SW 1271 (cell line): ENCODE data around the gene TFRC.
"Not testable (repeated sequence)": the region's sequence is repeated elsewhere in the genome, so short reads cannot be mapped to it uniquely, and the experiment has no call there.

Experiments used
- DNase-seq, 2 experiments: peaks; one replicate each; lab custom pipeline; 2025; lab: John Stamatoyannopoulos, UW

Gene TFRC

GRCh38 chr3:196004359-196005052 is 77.4 kb downstream of the TFRC start:
- DNase-seq = not testable (repeated sequence)

GRCh38 chr3:196003611-196004010 is 78.3 kb downstream of the TFRC start:
- DNase-seq = no peak

GRCh38 chr3:196002721-196003120 is 79.2 kb downstream of the TFRC start:
- not testable (repeated sequence) for DNase-seq

GRCh38 chr3:196001240-196001639 is 80.7 kb downstream of the TFRC start:
- DNase-seq = not testable (repeated sequence)

- DNase-seq = not testable (repeated sequence)
Measured at GRCh38 chr3:196000360-196000950, 81.4 kb downstream of the TFRC start.

DNA sequence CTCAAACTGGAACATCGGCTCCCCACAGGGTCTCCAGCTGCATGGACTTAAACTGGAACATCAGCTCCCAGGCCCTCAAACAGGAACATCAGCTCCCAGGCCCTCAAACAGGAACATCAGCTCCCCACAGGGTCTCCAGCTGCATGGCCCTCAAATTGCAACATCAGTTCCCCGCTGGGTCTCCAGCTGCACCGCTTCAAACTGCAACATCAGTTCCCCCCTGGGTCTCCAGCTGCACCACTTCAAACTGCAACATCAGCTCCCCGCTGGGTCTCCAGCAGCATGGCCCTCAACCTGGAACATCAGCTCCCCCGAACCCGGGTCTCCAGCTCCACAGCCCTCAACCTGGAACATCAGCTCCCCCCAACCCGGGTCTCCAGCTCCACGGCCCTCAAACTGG is 82.0 kb downstream of the TFRC start:
- DNase-seq = no peak
